Suppressor macrophage treated with lipopolysaccharide for 4 hours (primary cell): ENCODE data around the gene ALDH16A1.
A peak's percentile ranks its signal among the peaks of the same experiment; 100 is the strongest.

ENCODE experiments used
- DNase-seq: peaks from one replicate; pipeline ENCODE4 v3.0.0-alpha.2; 2020

ALDH16A1 gene

DNA sequence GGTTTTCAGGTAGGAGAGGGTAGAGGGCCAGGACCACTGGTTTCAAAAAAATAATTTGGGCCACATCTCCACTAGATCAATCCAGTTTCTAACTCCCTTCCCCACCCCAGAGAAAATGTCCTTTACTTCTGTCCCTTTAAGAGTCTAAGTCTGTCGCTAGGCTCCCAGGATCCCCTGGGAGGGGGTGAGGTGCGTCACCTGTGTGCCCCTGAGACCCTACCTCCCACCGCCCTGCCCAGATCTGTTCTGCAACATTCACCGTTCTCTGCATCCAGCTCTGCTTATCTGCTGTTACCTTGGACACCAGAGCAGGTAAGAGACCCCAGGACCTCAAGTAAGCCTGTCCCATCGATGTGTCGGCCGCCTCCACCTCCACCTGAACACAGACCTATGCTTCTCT is 27.8 kb upstream of the ALDH16A1 start, which contains the start of gene GFY:
Gene GFY, plus strand, starts transcription at position 211 of the 400 bp plus-strand sequence. CDS start 1,043 bp downstream, outside the sequence.
- no peak for DNase-seq

DNA sequence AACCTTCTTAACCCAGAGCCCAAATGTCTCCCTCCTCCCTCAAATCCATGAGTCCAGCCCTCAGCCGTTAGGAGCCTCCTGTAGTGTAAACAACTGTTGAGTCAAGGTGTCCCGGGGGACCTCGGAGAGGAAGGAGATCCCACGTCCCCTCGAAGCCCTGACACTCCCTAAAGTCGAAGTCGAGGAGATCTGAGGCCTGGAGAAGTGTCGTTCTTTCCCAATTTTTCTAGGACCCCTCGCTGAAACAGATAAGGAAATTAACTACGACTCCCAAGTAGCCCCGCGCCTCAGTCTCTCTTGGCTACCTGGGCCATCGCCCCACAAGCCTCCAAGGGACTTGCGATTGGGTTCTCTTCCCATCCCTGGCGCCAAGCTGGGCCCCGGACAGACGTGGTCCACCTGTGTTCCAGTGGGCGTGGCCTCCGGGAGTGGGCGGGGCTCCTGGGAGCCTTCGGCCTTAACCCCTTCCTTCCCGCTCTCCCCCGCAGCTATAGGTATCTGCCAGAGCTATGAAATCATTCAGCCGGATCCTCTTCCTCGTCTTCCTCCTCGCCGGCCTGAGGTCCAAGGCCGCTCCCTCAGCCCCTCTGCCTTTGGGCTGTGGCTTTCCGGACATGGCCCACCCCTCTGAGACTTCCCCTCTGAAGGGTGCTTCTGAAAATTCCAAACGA is 27.0 kb upstream of the ALDH16A1 start:
- no peak for DNase-seq

DNA sequence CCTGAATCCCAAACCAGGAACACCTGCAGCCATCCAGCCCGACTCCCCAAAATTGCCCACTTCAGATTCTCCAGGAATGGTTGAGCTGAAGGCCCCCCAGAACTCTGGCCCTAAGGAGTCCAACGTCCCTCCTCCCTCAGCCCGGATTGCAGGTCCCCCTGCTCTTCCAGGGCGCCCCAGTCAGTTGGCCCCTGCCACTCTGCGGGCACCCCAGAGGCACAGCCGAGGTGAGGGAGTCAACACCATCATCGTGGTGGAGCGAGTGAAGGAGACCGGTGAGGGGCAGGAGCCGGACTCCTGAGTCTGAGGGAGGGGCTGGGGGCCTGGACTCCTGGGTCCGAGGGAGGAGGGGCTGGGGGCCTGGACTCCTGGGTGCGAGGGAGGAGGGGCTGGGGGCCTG is 25.7 kb upstream of the ALDH16A1 start:
- DNase-seq, result no peak

DNA sequence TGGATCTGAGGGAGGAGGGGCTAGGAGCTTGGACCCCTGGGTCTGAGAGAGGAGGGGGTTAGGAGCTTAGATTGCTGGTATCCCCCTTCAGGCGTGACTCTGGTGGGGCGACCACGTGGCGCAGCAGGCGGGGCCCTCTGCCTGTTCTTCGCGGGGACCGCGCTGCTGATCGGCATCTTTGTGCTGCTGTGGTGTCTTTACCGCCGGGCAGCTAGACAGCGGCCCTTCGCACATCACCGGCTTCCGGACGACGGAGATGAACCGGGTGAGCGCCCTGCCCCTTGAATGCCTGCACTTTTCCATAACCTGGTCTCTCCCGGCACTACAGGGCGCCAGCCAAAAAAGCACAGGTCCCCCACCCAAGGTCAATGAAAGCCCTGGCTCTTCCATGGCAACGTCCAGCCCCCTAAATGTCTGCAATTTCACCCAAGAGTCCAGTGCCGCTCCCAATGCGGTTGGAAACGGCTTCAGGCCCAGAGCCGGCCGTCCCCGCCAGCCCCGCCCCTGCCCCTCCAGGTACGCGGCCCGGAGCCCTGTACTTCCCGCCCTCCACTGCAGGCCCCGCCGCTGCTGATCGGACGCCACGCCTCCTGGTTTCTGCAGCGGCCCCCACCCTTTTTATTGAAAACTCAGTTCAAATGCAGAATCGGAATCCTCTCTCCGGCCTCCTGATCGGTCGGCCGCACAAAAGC is 25.0 kb upstream of the ALDH16A1 start:
- no peak for DNase-seq

DNA sequence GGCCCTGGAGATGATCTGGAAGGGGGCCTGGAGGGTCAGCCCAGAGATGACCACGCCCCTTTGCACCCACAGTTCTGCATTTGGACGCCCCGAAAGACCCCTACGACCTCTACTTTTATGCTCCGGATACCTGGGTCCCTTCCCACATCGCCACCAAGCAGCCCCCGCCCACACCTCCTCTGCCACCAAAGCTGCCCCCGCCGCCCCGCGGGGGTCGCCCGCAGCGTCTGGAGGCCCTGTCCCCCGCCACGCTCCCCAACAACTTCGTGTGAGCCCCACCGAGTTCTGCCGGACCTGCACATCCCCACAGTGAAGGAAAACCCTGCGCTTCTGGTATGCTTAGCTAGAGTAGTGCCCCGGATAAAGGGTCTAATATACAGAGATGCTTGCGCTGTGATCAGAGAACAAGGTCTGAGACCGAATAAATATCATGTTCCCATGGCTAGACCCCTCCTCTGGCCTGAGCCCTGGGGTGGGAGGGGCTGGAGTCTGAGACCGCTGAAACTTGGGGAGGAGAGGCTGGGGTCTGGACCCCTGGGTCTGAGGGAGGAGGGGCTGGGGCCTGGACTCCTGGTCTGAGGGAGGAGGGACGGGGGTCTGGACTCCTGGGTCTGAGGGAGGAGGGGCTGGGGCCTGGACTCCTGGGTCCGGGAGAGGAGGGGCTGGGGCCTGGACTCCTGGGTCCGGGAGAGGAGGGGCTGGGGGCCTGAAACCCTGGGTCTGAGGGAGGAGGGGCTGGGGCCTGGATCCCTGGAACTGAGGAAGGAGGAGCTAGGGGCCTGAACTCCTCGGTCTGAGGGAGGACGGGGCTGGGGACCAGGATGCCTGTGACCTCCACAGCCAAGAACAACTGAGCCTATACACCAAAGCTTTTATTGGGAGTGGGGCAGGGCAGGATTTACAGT is 24.2 kb upstream of the ALDH16A1 start:
- no peak for DNase-seq

DNA sequence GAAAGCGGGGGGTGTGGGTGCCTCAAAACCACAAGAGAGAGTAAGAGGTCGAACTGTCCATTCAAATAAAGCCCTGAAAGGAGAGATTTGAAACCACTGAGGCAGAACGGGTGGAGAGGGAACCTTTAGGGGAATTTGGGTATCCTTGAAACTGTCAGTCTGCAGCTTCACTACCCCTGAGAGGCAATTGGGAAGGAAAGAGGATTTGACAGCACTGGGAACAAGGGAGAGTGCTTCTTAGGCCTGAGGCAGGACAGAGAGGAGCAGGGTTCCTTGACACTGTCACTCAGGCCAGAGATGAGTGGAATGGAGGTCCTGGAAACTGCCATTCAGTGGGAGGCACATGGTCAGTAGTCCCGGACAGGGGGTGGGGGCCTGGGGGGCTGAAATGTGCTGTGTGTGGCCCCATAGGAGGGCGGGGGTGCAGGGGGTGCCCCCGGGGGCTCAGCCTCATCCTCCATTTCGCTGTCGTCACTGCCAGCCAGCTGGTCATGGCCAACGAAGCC is 22.8 kb upstream of the ALDH16A1 start:
- no peak for DNase-seq

DNA sequence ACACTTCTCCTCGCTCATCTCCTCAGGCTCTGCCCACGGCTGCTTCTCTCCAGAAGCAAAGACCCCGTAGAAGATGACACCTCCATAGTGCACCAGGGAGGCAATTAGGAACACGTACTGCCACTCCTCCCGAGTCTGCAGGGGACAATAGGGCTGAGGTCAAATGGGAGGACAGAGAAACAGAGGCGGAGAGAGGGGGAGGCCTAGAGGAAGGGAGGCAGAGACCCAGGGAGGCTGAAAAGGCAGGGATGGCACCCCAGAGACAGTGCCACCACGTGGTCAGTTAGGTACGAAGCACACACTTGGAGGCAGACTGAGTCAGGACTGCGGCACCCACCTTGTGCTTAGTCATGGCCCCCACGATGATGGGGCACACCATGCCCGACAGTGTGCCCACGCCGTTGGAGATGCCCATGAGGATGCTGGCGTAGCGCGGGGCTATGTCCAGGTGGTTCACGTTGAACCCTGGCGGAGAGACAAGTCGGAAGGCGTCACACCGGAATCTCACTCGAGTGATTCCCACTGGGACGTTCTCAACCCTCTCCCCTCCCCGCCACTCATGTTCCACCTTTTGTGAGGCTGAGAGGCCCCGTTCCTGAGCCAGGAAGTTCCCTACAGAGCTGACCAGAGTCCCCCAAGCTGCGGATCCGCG is 22.2 kb upstream of the ALDH16A1 start:
- no peak for DNase-seq

DNA sequence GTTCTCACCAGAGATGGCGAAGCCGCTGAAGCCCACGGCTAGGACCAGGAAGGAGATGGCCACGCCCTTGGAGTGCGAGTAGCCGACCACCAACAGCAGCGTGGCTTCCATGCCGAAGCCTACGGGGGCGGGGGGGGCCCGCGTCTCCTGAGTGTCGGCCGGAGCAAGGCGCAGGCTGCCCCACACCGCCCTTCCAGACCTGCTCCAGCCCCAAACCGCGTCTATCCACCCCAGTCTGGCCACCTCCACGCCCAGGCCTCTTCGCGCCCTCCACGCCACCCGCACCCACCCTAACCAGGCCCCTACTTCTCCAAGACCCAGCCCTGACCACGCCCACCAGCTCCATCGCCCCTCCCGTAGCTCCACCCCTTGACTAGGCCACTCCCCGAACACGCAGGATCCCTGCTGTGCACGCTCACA is 21.7 kb upstream of the ALDH16A1 start:
- DNase-seq, result no peak

DNA sequence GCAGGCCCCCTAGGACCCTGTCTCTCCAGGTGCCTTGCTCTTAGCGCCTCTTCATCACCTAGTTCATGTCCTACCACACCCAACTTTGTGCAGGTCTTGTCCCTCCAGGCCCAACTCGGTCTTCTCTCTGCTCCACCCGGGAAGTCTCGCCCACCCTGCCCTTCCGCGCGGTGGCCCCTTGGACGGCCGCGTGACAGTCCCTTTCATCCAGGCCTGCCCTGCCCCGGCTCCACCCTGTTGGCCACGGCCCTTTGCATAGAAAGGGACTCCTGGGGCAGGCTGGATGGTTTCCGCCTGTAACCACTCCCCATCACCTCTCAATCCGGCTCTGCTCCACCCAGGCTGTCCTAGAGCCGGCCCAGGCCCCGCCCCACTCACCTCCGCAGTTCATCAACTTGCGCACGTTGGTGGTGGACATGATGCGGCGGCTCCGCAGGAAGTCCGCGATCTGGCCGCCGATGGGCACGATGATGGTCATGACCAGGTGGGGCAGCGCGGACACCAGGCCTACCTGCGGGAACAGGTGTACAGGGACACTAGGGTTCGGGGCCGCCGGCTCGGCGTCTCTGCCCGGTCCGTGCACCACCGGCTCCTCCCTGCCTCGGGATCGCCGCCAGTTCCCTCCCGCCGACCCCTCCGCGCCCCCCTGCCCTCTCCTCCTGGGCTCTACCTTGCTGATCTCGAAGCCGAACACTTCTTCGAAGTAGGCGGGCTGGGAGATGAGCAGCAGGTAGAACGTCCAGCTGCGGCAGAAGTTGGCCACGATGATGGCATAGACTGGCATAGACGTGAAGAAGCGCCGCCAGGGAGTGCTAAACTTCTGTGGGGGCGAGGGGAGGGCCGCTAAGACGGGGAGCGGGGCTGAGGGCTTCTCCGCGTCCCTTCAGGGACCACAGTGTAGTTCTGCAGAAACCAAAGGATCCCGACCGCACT is 20.6 kb upstream of the ALDH16A1 start:
- no peak for DNase-seq

DNA sequence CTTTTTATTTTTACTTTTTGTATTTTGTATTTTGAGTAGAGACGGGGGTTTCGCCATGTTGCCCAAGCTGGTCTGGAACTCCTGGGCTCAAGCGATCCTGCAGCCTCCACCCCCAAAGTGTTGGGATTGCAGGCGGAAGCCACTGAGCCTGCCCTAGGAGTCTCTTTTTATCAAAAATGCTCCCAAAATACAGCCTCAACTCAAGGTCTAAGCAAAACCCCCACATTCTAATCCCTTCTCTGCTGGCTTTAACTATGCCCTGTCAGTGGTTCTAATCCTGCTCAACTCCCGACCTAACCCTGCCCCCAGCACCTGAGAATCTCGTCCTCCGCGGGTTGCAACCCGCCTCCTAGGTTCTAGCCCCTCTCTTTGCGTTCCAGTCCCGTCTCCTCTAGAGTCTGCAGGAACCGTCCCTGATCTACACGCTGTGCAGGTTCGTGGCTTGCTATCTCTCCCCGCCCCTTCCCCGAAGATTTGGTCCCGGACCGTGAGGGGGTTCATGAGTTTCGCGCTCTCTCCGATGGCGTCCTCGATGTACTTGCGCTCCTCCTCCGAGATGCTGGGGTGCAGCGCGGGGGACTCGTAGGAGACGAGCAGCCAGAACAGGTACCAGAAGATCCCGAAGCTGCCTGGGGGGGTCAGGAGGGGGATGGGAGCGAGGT is 19.7 kb upstream of the ALDH16A1 start:
- no peak for DNase-seq

DNA sequence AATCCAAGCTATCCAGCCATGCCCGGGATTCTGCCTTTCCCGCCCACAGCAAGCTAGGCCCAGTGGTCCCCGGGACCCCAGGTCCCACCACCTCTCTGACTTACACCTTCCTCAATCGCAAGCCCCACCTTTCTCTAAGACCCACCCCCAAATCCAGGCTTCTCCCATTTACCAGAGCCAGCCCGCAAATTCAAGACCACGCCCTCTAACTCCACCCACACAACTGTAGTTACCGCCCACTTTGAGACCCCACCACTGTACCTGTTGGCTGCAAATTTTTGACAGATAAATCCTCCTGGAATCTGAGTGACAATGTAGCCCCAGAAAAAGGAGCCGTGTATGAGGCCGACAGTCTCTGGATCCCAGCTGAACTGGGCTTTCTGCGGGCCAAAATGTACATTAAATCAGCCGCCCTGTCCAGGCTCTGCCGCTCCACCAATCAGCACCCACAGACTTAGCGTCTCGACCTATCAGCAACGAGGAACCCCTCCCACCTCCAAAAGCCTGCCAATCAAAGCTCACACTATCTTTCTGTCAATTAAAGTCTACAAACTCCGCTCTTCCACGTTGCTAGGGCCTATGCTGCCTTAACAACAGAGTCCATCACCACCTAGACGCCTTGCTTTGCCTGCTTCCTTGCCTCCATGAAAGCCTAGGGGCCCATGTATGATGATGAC is 18.0 kb upstream of the ALDH16A1 start:
- no peak for DNase-seq

DNA sequence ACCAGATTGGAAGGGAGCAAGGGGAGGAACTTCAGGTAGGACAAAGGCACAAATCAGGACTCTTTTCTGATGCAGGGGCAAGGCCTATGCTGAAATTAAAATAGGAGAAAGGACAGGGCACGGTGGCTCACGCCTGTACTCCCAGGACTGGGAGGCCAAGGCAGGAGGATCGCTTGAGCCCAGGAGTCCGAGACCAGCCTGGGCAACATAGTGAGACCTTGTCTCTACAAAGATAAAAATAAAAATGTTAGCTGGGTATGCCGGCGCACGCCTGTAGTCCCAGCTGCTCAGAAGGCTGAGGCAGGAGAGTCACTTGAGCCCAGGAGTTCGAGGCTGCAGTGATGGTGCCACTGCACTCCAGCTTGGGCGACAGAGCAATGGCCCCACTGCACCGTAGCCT is 17.4 kb upstream of the ALDH16A1 start:
- DNase-seq, result no peak

DNA sequence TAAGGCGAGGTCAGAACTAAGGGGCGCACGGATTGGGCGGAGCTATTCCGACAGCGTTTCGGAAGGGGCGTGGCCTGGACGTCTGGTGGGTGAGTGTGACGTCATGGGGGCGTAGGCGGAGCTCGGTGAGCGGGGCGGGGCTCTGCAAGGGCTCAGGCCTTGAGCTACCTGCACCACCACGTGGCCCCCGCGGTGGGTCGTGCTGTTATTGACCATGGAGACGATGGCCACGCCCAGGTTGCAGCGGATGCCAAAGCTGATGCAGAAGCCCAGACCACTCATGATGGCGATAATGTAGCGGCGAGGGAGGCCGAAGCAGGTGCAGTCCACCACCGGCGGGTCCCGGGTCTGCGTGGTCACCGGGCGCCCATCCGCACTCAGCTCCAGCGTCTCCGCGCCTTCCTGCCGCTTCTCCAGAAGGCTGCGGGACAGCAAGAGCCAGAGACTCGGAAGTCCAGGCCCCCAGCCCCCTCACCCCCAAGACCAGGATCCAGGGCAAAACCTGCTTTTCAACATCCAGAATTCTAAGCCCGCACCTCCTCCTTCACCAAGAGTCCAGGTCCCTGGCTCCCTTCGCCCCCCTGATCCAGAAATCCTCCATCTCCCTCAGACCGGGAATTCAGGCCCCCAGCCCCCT is 16.5 kb upstream of the ALDH16A1 start:
- no peak for DNase-seq

DNA sequence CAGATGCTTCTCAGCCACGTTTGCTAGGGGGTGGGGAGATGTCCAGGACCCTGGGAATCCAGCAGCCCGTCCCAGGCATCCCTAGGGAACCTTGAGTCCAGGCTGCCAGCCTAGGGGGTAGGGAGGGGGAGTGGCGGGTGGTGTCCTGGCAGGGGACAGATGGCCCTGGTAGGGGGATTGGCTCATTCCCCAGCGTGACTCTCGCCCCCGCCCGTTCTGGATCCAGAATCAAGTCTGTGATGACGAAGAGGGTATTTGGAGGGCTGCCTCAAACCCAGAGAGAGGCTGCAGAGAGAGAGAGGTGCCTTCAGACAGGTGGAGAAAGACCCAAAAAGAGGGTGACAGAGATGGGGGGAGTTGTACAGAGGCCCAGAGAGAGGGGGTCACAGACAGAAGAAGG is 15.8 kb upstream of the ALDH16A1 start:
- DNase-seq, result no peak

DNA sequence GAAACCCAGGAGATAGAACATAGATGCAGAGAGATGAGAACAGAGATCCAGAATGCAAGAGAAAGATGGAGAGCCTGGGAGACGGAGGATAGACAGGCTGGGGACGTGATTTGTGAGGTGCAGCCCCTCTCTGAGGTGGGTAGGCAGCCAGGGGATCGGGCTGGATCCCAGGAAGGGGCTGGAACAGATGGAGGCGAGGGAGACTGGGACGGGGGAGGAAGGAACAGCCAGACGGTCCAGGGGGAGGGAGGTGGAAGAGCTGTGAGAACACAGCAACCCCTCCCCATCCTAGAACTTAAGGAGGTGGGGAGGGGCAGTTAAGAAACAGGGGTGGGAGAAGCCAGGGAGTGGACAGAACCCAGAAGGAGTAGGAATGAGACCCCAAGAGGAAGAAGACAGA is 14.8 kb upstream of the ALDH16A1 start:
- no peak for DNase-seq

DNA sequence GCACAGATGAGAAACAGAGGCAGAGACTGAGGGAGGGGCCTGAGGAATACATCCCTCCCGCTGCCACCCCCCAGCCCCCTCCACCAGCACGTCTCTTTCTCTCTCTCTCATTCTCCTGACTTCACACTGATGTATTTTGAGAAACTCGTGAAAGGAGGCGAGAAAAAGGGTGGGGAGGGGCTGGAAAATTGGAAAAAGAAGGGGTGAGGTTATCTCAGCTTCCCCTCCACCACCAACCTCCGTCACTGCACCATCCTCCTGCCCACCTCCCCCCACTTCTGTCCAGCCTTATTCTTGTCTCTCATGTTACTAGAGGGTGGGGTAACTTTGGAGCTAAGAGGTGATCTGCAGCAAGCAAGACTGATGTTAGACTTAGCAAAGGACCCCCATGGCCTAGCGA is 13.2 kb upstream of the ALDH16A1 start:
- DNase-seq, result no peak

DNA sequence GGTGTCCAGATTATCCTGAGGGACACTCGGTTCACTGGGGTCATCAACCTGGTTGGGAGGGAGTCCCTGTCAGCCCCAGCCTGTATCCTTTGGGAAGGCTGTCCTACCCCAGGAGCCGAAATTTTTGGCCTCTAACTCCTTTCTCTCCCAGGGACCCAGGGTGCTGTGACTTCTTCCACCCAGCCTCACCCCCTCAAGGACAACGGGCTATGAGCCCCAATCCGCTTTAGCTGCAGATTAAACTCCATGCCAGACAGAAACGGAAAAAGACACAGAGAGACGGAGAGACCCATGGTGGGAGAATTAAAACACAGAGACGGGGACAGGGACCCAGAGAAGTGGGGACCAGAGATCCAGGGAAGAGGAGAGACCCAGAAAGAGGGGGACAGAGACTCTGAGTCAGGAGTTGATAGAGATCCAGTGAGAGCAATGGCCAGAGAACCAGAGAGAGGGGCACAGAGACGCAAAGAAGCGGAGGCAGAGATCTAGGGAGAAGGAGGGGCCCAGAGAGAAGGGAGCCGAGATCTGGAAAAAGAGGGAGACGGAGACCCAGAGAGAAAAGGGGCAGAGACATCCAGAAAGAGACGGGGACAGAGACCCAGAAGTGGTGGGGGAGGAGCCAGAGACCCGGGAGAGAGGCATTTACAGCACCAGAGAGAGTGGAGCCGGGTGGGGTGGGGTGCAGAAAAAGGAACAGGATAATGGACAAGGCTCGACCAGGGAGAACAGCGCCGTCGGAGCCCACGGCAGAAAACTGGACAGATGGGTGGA is 12.4 kb upstream of the ALDH16A1 start:
- DNase-seq, result no peak

DNA sequence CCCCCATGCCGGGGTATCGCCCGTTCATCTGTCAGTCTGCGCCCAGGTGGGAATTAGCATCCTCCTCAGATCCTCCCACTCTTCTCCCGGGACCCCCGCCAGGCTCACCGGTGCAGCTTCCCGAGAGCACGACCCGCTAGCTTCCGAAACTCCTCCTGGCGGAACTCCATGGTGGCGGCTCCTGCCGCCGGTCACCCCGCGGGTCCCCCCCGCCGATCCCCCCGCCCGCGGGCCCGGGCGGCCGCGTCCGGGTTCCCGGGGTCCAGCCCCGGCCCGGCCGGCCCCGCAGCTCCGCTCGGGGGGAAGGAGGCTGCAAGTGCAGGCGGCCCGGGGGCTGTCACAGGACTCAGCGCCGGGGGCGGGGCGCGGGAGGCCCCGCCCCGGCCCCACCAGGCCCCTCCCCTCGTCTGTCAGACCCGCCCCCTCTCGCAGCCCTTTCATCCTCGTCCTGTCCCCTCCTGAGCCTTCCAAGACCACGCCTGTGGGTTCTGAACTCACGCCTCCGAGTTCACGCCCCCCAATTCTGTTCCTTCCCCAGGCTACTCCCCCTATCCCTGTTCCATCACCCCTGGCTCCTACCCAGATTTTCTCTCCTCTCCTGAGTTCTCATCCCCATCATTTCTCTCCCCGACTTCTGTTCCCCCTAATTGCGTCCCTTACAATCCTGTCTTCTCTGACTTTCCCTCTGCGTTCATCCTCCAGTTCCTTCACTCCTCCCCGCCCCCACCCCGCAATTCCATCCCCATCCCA is 11.6 kb upstream of the ALDH16A1 start, which contains the start of gene SLC17A7:
Gene SLC17A7, minus strand, starts transcription at position 318 of the 750 bp plus-strand sequence. Its CDS starts 148 bp downstream, at position 170.
- DNase-seq, result peak; percentile 45
